PC-9 (cell line): ENCODE measurements around the gene VDAC2.

Experiments
- CTCF ChIP-seq: fragments of 200-600 bp; sonication (generic); conservative IDR thresholded peaks from 2 replicates; pipeline ENCODE4 v1.6.1; 2017; ENCODE audit warnings: mixed run types, antibody characterized with exemption, mild to moderate bottlenecking, moderate library complexity
- EZH2 ChIP-seq: fragments of 200-600 bp; sonication (generic); IDR thresholded peaks from 2 replicates; pipeline ENCODE4 v1.8.0; 2017; ENCODE audit warnings: antibody characterized with exemption, low read depth

- TF ChIP-seq CTCF (no peak), EZH2 (no peak)
Observed at GRCh38 chr10:75250934-75251333, 40.3 kb downstream of the VDAC2 start.
